HL-60 (cell line): ENCODE measurements around the gene MCHR1.
A peak's percentile ranks its signal among the peaks of the same experiment; 100 is the strongest.

Experiments used
- DNase-seq, 2 experiments: peaks; one replicate each; pipeline ENCODE4 v3.0.0-alpha.2; 2010 to 2020; ENCODE audit warnings: low read depth in 1 of 2, low spot score in 1 of 2
- H3K27ac ChIP-seq: fragments of 250-450 bp; sonication (Bioruptor Pico); replicated peaks from 2 replicates; pipeline ENCODE4 v1.5.1; 2020; ENCODE audit warnings: mild to moderate bottlenecking, moderate library complexity
- H3K27me3 ChIP-seq: fragments of 250-450 bp; sonication (Bioruptor Pico); 2 replicates; pipeline ENCODE4 v1.5.1; 2021; ENCODE audit warnings: mild to moderate bottlenecking, moderate library complexity; ENCODE audit not compliant: insufficient read depth, poor library complexity, severe bottlenecking
- H3K4me3 ChIP-seq: replicated peaks from 2 replicates; pipeline ENCODE4 v1.5.1; 2011; ENCODE audit warnings: mild to moderate bottlenecking, control low read depth, low read length; ENCODE audit not compliant: insufficient read depth
- GABPA ChIP-seq: IDR thresholded peaks from 2 replicates; pipeline ENCODE4 v1.6.1; 2012; ENCODE audit warnings: low read depth
- POLR2AphosphoS5 ChIP-seq: IDR thresholded peaks from 2 replicates; pipeline ENCODE4 v1.6.1; 2012; ENCODE audit warnings: low read depth
- SPI1 ChIP-seq: IDR thresholded peaks from 2 replicates; pipeline ENCODE4 v1.6.1; 2012; ENCODE audit warnings: low read depth, mild to moderate bottlenecking, borderline replicate concordance
- TF ChIP-seq, protein P1 (sequence below): IDR thresholded peaks from one replicate; pipeline ENCODE4 v1.5.1; 2011; ENCODE audit warnings: low read length, control low read depth, inconsistent platforms; ENCODE audit not compliant: insufficient read depth
- TF ChIP-seq, protein P2 (sequence below): IDR thresholded peaks from 2 replicates; pipeline ENCODE4 v1.6.1; 2012; ENCODE audit warnings: low read depth; ENCODE audit not compliant: insufficient replicate concordance

The MCHR1 gene

DNA sequence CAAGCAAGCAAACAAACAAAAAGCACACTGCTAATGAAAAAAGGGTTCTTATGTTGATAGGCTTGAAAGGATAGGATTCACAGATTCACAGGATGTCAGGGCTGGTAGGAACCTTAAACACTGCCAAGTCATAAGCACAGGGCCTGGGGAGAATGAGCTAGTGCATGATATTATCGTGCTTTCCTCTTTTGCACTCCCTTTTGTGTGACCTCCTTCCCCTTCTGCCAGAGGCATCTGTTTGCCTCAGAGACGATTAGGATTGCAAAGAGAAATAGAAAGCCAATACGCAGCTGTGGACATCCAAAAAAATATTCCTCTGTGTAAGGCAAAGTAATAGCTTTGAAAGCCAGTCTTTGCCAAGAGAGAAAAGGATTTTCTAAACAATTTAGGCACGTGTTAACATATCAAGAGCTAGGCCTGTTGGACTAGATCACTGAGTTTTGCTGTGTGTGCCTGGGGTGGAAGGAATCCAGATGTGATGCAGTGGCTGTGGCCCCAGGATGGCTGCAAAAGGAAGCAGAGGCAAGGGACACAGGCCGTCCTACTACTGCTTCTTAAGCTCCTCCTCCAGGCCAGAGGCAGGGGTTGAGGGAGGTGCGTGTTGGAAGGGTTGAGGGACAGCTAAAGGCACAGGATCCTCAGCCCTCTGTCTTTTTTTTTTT, 30.6 kb downstream of the MCHR1 start:
- Histone ChIP-seq H3K27ac (no peak overlapping the region), H3K27me3 (no peaks in the 10 kb centered on the region), H3K4me3 (no peak overlapping the region)
- DNase-seq: peak in 1 of 2 experiments; percentile 45
- no peak for TF ChIP-seq SPI1
- TF ChIP-seq, protein P1, sequence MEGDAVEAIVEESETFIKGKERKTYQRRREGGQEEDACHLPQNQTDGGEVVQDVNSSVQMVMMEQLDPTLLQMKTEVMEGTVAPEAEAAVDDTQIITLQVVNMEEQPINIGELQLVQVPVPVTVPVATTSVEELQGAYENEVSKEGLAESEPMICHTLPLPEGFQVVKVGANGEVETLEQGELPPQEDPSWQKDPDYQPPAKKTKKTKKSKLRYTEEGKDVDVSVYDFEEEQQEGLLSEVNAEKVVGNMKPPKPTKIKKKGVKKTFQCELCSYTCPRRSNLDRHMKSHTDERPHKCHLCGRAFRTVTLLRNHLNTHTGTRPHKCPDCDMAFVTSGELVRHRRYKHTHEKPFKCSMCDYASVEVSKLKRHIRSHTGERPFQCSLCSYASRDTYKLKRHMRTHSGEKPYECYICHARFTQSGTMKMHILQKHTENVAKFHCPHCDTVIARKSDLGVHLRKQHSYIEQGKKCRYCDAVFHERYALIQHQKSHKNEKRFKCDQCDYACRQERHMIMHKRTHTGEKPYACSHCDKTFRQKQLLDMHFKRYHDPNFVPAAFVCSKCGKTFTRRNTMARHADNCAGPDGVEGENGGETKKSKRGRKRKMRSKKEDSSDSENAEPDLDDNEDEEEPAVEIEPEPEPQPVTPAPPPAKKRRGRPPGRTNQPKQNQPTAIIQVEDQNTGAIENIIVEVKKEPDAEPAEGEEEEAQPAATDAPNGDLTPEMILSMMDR: no peak
- no peak for TF ChIP-seq GABPA
- TF ChIP-seq, protein P2, sequence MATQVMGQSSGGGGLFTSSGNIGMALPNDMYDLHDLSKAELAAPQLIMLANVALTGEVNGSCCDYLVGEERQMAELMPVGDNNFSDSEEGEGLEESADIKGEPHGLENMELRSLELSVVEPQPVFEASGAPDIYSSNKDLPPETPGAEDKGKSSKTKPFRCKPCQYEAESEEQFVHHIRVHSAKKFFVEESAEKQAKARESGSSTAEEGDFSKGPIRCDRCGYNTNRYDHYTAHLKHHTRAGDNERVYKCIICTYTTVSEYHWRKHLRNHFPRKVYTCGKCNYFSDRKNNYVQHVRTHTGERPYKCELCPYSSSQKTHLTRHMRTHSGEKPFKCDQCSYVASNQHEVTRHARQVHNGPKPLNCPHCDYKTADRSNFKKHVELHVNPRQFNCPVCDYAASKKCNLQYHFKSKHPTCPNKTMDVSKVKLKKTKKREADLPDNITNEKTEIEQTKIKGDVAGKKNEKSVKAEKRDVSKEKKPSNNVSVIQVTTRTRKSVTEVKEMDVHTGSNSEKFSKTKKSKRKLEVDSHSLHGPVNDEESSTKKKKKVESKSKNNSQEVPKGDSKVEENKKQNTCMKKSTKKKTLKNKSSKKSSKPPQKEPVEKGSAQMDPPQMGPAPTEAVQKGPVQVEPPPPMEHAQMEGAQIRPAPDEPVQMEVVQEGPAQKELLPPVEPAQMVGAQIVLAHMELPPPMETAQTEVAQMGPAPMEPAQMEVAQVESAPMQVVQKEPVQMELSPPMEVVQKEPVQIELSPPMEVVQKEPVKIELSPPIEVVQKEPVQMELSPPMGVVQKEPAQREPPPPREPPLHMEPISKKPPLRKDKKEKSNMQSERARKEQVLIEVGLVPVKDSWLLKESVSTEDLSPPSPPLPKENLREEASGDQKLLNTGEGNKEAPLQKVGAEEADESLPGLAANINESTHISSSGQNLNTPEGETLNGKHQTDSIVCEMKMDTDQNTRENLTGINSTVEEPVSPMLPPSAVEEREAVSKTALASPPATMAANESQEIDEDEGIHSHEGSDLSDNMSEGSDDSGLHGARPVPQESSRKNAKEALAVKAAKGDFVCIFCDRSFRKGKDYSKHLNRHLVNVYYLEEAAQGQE: no peak
- no peak for TF ChIP-seq POLR2AphosphoS5

DNA sequence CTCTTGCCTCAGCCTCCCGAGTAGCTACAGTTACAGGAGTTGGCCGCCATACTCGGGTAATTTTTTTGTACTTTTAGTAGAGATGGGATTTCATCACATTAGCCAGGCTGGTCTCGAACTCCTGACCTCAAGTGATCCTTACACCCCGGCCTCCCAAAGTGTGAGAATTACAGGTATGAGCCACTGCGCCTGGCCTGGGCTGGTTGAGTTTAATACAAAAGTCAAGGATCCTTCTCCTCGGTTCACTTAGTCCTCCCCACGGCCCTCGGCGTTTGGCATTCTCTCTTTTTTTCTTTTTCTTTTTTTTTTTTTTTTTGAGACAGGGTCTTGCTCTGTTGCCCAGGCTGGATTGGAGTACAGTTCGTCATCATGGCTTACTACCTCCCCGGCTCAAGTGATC, 33.0 kb downstream of the MCHR1 start:
- Histone ChIP-seq H3K4me3 (no peak overlapping the region), H3K27ac (no peak overlapping the region), H3K27me3 (no peaks in the 10 kb centered on the region)
- DNase-seq: no peak
- TF ChIP-seq POLR2AphosphoS5: no peak
- TF ChIP-seq SPI1: no peak
- TF ChIP-seq, protein P1: no peak
- no peak for TF ChIP-seq GABPA
- TF ChIP-seq, protein P2: no peak

DNA sequence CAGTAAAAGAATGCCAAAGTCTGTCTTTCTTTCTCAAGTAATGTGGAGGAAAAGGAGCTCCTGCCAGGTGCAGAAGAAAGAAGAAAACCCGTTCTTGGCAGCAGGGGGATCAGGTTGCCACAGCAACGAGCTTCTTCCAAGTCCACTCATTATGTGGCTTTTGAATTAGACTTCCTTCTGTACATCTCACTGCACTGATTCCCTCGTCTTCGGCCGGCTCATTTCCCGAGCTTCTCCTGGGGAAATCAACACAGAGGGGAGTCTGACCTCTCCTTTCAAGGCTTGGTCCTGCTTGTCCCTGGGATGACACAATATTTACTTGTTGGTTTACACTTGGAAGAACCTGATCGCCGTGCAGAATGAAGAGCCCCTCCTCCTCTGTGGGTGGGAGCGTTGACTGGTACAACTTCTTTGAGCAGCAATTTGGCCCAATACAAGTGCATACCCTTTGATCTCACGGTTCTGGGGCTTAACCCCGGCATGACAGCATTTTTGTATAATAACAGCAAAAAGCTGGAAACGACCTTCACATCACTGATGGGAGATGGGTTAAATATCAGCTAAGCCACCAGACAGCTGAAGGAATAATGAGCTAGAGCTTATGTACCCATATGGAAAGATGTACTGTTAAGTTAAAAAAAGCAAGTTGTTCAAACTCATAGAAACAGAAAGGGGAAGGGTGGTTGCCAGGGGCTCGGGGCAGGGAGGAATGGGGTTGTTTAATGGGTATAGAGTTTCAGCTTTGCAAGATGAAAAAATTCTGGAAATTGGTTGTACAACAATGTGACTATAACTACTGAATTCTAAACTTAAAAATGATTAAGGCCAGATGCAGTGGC, 35.4 kb downstream of the MCHR1 start:
- Histone ChIP-seq H3K27me3 (no peaks in the 10 kb centered on the region), H3K4me3 (no peak overlapping the region), H3K27ac (no peak overlapping the region)
- no peak for DNase-seq
- TF ChIP-seq, protein P2: no peak
- TF ChIP-seq SPI1: no peak
- TF ChIP-seq, protein P1: no peak
- TF ChIP-seq POLR2AphosphoS5: no peak
